HG03025 (cell line): ENCODE measurements around the gene TMEM145.
"Not testable (repeated sequence)": the region's sequence is repeated elsewhere in the genome, so short reads cannot be mapped to it uniquely, and the experiment has no call there.

Experiments used
- ATAC-seq: cut with Tn5 transposase; IDR thresholded peaks from one replicate; pipeline ENCODE4 v1.9.1; 2021; ENCODE audit warnings: mild to moderate bottlenecking, moderate library complexity; ENCODE audit not compliant: unreplicated experiment, low FRiP score

The TMEM145 gene

DNA sequence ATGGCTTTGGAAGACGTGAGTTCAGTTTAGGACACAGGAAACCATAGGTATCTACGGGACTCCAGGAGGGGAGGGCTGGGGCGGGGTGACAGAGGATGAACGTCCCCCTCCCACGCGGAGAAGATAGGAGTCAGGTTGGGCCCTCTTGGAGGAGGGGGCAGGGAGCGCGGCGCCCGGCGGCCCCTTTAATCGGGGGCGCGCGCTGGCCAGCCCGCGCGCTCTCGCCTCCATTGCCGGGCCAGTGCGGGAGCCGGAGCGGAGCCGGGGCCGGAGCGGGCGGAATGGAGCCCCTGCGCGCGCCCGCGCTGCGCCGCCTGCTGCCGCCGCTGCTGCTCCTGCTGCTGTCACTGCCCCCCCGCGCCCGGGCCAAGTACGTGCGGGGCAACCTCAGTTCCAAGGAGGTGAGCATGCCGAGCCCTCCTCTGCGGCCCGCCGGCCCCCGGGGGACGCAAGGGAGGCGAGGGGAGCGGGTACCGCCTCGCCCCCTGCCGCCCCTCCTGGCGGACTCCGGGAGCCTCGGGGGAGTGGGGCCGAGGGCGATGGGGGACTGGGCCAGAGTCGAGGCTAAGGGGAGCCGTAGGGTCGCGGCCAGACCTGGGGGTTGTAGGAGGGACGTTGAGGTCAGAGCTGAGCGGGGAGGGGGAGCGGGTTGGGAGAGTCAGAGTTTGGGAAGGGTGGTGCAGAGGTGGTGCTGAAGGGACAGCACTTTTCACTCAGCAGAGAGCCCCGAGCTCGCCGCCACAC is at the start of gene TMEM145:
Gene TMEM145 (plus strand): TSS at position 214 of the 744 bp plus-strand sequence. CDS start 68 bp downstream, at position 282.
- no peak for ATAC-seq

DNA sequence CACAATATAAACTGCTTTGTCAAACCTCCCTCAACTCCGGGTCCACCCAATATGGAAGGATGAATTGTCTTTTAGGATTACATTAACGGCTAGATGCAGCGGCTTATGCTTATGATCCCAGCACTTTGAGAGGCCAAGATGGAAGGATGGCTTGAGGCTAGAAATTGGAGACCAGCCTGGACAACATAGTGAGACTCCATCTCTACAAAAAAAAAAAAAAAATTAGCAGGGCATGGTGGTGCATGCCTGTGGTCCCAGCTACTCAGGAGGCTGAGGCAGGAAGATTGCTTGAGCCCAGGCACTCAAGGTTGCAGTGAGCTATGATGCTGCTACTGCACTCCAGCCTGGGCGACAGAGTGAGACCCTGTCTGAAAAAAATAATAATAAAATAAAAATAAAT is 47.0 kb upstream of the TMEM145 start:
- not testable (repeated sequence) for ATAC-seq

DNA sequence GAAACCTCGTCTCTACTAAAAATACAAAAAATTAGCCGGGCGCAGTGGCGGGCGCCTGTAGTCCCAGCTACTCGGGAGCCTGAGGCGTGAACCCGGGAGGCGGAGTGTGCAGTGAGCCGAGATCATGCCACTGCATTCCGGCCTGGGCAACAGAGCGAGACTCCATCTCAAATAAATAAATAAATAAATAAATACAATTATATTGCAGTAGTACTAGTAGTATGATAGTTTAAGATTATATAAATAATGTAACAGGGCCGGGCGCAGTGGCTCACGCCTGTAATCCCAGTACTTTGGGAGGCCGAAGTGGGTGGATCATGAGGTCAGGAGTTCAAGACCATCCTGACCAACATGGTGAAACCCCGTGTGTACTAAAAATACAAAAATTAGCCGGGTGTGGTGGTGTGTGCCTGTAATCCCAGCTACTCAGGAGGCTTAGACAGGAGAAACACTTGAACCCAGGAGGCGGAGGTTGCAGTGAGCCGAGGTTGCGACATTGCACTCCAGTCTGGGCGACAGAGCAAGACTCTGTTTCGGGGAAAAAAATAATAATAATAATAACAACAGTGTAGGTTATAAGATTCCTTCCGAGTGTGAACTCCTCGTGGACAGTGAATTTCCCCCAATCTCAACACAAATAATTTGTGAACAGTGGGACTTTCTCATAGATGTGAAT is 46.0 kb upstream of the TMEM145 start:
- not testable (repeated sequence) for ATAC-seq

DNA sequence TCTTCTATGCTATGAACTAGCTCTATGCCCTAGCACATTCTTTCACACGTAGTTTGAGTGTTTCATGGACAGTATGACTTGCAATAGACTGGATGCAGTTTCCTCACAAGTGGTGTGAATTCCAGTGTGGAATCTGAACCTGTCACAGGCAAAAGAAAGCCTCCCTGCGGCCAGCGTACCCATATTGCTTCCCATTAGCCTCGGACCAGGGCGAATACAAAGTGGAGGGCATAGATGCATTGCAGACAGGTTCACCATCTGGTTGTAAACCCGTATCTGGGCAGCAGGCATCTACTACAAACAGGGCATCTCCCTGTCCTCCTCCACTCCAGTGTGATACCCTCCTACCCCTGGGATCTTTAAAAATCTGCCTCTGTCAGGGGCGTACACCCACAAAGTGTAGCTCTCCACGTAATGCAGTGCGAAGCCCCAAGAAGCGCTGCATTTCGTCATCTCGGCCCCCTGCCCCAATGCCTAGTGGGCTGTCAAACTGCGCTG is 45.4 kb upstream of the TMEM145 start:
- ATAC-seq = no peak

DNA sequence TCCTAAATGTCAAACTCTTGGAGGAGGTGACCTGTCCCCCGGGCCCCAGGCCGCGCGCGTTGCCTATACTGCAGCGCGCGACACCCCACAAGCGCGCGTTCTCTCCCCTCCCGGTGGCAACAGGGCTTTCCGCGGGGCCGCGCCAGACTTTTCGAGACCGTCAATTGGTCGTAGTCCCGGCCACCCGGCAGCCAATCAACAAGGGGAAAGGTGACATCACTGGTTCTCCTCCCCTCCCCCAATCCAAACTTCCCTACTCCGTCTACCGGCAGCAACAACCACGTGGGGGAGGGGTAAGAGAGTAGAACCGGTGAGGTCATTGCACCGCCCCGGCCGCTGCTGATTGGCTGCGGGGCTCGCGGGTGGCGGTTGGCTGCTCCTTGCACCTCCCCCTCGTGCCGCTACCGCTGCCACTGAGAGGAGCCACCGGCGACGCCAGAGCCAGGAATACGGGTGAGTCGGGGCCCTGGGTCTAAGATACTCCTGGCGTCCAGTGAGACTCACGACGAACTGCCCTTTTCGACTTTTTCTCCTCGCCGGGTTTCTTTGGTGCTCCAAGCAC is 44.9 kb upstream of the TMEM145 start:
- ATAC-seq = peak; percentile 55

DNA sequence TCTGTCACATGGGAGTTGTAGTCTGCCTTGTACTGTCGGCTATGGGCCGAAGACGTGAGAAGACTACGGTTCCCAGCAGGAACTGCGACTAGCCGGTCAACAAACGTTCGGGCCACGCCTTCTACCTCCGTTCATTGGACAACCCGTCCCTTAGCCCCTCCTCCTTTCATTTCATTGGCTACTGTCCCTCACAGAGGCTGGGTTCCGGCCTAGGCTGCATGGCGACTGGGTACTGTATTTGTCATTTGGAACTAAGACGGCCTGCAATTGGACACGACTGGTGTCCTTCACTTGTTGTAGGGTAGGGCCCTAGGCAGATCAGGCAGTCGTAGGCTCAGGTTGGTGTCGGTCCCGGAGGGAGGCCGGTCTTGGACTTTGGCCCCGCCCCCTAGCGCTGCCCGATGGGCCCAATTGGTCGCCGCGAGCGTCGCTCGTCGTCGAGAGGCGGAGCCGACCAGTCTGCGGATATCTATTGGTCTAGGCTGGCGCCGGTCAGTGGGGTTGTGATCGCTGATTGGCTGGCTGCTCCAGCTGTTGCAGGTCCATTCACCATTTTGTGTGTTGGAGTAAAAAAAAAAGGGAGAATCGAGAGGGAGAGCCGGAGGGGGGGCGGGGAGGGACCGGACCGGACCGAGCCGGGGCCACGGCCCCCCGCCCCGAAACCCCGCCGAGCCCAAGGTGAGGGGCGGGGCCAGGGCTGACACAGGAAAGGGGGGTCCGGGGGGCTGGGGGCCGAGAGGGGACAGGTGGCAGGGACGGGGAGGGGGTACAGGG is 44.2 kb upstream of the TMEM145 start, which contains the start of gene CIC:
Gene CIC (plus strand): TSS at position 549 of the 774 bp plus-strand sequence. CDS start 2,532 bp downstream, outside the sequence.
- ATAC-seq = peak; percentile 72

DNA sequence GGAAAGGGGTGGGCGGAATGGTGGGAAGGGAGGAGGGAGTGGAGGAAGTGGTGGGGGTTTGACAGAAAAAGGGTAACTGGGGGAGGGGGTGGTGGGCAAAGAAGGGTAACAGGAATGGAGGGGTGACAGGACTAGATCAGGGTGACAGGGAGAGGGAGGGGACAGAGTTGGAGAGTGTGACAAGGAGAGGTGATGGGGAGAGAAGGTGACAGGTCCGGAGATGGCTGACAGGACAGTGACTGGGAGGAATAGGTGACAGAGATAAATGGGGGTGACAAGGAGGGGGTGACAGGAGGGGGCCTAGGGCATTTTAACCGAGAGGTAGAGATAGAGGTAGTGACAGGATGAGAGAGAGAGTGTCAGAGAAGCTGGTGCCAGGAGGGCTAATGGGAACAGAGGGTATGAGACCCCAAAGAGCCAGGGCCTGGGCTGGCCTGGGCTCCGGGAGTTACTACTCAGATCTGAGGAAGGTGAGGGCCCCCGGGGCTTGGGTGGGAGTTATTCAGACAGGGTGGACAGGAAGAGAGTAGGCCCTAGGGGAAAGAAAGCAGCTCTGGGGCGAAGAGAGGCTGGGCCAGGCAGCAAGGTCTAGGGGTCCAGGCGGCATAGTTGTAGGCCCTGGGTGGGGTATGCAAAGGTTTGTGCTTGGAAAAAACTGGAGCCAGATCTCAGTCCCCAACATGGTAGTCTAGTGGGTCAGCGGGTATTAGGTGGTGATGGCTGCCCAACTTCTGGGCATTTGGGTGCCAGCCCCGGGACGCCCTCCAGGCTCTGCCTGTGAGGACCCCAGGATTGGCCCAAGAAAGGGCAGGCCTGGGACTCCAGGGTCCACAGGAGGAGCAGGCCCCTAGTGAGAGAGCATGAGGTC is 43.4 kb upstream of the TMEM145 start:
- ATAC-seq = no peak

DNA sequence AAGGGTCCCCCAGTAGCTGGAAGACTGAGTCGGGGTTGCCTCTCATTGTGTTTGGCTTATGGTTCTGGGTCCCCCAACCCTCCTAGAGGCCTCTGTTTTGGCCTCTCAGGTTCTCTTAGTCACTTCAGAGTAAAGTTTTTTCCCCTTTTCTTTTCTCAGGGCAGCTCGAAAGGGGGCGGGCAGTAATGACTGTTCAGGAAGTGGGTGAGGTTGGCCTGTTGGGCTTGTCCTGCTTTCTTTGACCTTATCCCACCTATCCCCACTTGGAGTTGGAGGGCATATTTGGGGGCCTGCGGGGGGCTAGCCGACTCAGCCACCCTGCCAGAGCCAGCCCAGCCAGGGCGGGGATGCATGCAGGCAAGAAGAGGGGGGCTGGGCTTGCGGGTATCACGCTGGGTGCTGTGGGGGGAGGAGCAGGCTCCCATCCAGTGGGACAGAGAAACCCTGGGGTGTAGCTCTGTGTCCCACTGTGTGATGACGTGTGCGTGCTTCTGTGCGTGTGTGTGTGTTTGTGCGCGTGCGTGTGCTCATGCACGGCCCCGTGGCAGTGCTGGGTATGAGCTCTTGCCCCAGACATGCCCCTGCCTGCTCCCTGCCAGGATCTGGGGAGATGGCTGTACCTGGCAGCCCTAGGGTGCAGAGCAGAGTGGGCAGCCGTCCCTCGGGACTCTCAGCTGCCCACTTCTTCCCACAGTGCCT is 42.6 kb upstream of the TMEM145 start:
- no peak for ATAC-seq

DNA sequence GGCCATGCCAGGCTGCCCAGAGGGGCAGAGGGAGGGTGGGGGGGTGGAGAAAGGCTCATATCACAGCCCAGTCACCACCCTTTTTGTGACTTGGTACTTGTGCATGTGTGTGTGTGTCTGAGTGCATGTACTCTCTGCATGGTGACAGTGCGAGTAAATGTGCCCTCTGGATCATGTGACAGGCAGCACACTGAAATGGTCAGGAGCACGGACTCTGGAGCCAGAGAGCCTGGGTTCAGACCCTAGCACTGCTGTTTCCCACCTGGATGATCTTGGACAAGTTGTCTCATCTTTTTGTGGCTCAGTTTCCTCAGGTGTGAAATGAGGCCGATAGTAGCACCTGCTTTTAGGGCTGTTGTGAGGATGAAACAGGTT is 42.1 kb upstream of the TMEM145 start:
- ATAC-seq = no peak

DNA sequence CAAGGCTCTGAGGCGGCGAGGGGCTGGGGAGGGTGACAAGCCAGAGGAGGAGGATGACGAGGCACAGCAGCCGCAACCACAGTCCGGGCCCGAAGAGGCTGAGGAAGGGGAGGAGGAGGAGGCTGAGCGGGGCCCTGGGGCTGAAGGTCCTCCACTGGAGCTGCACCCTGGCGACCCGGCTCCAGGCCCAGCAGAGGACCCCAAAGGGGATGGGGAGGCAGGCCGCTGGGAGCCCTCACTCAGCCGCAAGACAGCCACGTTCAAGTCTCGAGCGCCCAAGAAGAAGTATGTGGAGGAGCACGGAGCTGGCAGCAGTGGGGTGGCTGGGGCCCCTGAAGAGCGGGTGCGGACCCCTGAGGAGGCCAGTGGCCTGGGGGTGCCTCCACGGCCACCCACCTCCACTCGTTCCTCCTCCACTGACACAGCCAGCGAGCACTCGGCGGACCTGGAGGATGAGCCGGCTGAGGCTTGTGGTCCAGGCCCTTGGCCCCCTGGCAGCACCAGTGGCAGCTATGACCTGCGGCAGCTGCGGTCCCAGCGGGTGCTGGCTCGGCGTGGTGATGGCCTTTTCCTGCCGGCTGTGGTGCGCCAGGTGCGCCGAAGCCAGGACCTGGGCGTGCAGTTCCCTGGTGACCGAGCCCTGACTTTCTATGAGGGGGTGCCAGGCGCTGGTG is 41.1 kb upstream of the TMEM145 start:
- no peak for ATAC-seq

DNA sequence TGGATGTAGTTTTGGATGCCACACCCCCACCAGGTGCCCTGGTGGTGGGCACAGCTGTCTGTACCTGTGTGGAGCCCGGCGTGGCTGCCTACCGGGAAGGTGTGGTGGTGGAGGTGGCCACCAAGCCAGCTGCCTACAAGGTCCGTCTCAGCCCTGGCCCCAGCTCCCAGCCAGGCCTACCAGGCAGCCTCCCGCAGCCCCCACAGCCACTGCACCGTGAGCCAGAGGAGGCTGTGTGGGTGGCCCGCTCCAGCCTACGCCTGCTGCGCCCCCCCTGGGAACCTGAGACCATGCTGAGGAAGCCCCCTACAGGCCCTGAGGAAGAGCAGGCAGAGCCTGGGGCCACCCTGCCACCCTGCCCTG is 40.6 kb upstream of the TMEM145 start:
- no peak for ATAC-seq

DNA sequence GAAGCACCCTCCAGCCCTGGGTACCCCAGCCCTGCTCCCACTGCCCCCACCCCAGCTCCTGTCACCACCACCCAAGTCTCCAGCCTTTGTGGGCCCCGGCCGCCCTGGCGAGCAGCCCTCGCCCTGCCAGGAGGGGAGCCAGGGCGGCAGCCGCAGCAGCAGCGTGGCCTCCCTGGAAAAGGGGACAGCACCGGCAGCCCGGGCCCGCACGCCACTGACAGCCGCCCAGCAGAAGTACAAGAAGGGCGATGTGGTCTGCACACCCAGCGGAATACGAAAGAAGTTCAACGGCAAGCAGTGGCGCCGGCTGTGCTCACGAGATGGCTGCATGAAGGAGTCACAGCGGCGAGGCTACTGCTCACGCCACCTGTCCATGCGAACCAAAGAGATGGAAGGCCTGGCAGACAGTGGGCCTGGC is 40.1 kb upstream of the TMEM145 start:
- ATAC-seq = no peak

DNA sequence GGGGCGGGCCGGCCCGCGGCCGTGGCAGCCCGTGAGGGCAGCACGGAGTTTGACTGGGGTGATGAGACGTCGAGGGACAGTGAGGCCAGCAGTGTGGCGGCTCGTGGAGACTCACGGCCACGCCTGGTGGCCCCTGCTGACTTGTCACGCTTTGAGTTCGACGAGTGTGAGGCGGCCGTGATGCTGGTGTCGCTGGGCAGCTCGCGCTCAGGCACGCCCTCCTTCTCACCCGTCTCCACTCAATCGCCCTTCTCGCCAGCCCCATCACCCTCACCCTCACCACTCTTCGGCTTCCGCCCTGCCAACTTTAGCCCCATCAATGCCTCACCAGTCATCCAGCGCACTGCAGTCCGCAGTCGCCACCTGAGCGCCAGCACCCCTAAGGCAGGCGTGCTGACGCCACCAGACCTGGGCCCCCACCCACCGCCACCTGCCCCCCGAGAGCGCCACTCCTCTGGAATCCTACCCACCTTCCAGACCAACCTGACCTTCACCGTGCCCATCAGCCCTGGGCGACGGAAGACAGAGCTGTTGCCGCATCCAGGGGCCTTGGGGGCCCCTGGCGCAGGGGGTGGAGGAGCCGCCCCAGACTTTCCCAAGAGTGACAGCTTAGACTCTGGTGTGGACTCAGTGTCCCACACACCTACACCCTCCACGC is 39.6 kb upstream of the TMEM145 start:
- no peak for ATAC-seq

DNA sequence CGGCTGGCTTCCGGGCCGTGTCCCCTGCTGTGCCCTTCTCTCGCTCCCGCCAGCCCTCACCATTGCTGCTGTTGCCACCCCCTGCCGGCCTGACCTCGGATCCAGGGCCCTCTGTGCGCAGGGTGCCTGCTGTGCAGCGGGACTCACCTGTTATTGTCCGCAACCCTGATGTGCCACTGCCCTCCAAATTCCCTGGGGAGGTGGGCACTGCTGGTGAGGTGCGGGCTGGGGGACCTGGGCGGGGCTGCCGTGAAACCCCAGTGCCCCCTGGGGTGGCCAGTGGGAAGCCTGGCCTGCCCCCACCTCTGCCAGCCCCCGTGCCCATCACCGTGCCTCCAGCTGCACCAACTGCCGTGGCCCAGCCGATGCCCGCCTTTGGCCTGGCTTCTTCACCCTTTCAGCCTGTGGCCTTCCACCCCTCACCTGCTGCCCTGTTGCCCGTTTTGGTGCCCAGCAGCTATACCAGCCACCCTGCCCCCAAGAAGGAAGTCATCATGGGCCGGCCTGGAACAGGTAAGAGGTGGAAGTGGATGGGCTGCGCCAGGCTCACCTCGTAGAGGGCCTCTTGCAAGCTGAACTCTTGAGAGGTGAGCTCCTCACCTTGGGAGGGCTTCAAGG is 38.9 kb upstream of the TMEM145 start:
- no peak for ATAC-seq

DNA sequence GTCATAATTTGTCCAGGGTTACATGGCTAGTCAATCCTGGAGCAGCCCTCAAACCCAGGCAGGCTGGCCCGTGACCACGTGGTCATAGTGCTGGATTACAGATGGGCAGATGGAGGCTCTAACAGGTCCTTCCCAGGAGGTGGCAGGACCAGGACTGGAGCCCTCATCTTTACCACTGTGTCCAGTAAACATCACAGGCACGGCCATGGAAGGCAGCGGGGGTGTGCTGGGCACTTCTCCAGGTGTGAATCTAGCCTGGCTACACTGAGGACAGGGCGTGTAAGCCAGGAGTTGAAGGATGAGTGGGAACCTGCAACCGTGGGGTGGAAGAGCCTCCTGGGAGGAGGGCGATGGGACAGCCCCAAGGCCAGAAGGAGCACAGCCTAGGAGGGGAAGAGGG is 38.0 kb upstream of the TMEM145 start:
- ATAC-seq = no peak

DNA sequence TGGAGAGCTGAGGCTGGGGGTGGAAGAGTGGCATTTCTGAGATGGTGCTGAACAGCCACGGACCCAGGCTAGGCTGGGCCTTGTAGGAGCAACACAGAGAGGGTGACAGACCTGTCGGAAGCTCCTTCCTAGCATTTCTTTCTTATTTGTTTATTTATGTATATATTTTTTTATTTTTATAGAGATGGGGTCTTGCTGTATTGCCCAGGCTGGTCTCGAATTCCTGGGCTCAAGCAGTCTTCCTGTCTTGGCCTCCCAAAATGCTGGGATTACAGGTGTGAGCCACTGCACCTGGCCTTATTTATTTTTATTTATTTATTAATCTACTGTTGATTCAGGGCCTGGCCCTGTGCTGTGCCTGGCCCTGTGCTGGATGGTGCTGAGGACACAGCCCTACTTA is 37.6 kb upstream of the TMEM145 start:
- no peak for ATAC-seq

DNA sequence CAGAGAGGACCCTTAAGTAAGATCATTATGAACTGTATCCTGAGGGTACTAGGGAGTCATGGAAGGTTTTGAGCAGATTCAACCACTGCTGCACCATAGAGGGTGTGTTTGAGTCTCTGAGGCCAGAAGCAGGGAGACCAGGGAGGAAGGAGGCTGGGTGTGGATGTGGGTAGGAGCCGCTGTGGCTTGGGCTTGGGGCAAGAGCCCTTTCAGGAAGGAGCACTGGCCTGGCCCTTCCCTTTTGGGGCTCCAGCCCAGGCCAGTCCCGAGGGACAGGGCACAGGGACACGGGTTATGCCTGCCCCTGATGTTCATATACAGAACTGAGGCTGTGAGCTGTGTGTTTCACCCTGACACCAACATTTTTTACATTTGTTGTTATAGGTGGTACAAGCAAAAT is 36.8 kb upstream of the TMEM145 start:
- ATAC-seq = no peak

DNA sequence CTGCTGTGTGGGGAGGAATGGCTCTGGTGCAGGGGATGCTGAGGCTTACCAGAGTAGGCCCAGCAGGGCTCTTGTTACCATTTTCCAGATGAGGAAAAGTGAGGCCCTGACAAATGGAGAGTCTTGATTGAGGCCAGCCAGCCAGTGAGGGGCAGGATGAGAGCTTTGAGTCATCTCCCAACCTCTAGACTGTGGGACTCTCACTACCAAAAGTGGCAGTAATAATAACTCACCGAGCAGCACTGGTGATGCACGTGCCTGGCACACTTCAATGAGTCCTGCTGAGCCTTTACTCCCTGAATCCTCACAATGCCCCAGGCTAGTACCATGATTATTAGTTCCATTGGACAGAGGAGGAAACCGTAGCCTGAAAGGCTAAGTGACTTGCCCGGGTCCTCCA is 36.3 kb upstream of the TMEM145 start:
- ATAC-seq = no peak
